Loucy (cell line): ENCODE data around the gene MYOM1.

Experiments used
- H2AFZ ChIP-seq: fragments of 200-600 bp; sonication (generic); 2 replicates; pipeline ENCODE4 v1.6.0; 2016; ENCODE audit warnings: antibody characterized with exemption, mild to moderate bottlenecking, low read length, moderate library complexity
- H3F3A ChIP-seq: fragments of 200-600 bp; 2 replicates; pipeline ENCODE4 v1.6.0; 2016; ENCODE audit warnings: antibody characterized with exemption, low read depth, mild to moderate bottlenecking
- H3K27me3 ChIP-seq: fragments of 200-600 bp; sonication (generic); 2 replicates; pipeline ENCODE4 v1.6.1; 2014; ENCODE audit warnings: low read length, mild to moderate bottlenecking; ENCODE audit not compliant: insufficient read depth, poor library complexity, severe bottlenecking
- H3K36me3 ChIP-seq: fragments of 200-600 bp; sonication (generic); 2 replicates; pipeline ENCODE4 v1.6.1; 2016; ENCODE audit warnings: low read length; ENCODE audit not compliant: insufficient read depth
- H3K4me1 ChIP-seq: fragments of 200-600 bp; sonication (generic); 2 replicates; pipeline ENCODE4 v1.5.1; 2014; ENCODE audit warnings: low read length, mild to moderate bottlenecking; ENCODE audit not compliant: insufficient read depth, poor library complexity, severe bottlenecking
- H3K4me2 ChIP-seq: fragments of 200-600 bp; sonication (generic); 2 replicates; pipeline ENCODE4 v1.6.0; 2014; ENCODE audit warnings: antibody characterized with exemption, low read length, low read depth, mild to moderate bottlenecking; ENCODE audit not compliant: poor library complexity, severe bottlenecking
- H3K4me3 ChIP-seq: fragments of 200-600 bp; sonication (generic); 2 replicates; pipeline ENCODE4 v1.5.1; 2014; ENCODE audit warnings: low read length, mild to moderate bottlenecking, mixed read lengths; ENCODE audit not compliant: poor library complexity, severe bottlenecking
- H3K79me2 ChIP-seq: fragments of 200-600 bp; sonication (generic); 2 replicates; pipeline ENCODE4 v1.6.1; 2014; ENCODE audit warnings: low read length; ENCODE audit not compliant: insufficient read depth
- H3K9ac ChIP-seq: fragments of 200-600 bp; sonication (generic); 2 replicates; pipeline ENCODE4 v1.6.0; 2014; ENCODE audit warnings: mild to moderate bottlenecking, low read depth, low read length, moderate library complexity; ENCODE audit not compliant: poor library complexity, severe bottlenecking
- H3K9me2 ChIP-seq: fragments of 200-600 bp; sonication (generic); replicated peaks from 2 replicates; pipeline ENCODE4 v1.6.1; 2016; ENCODE audit warnings: low read depth, low read length, mixed read lengths
- H3K9me3 ChIP-seq: fragments of 200-600 bp; sonication (generic); 2 replicates; pipeline ENCODE4 v1.6.1; 2014; ENCODE audit warnings: mild to moderate bottlenecking, antibody characterized with exemption, low read length, low read depth; ENCODE audit not compliant: insufficient read depth
- H4K20me1 ChIP-seq: fragments of 200-600 bp; sonication (generic); 2 replicates; pipeline ENCODE4 v1.6.0; 2014; ENCODE audit warnings: antibody characterized with exemption, low read length, mild to moderate bottlenecking; ENCODE audit not compliant: insufficient read depth, poor library complexity, severe bottlenecking
- EZH2phosphoT487 ChIP-seq: fragments of 200-600 bp; IDR thresholded peaks from 2 replicates; pipeline ENCODE4 v1.6.1; 2018; ENCODE audit warnings: antibody characterized with exemption, mild to moderate bottlenecking, moderate library complexity, borderline replicate concordance
- TF ChIP-seq, protein P1 (sequence below): fragments of 200-600 bp; sonication (generic); conservative IDR thresholded peaks from 2 replicates; pipeline ENCODE4 v1.5.1; 2014; ENCODE audit warnings: mild to moderate bottlenecking, antibody characterized with exemption, low read length

MYOM1 gene

DNA sequence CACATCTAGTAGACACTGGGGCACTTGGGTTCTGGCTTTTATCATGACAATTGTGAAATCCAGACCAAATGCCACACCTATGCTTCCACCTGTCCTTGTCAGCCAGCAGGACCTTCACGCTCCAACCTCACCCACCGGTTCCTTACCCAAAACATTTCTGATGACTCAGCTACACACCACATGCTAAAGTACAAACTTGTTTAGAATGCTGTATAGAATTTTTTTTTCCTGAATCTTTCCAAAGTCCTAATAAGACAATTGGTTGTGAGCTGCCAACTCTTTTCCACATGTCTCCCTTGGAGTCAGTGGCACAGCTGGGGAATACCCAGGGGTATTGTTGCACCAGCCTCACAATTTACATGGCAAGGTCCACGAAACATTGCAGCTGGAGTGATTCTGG is 131.3 kb downstream of the MYOM1 start:
- H3K79me2 ChIP-seq, result no peaks in the 10 kb centered on the region
- H2AFZ ChIP-seq, result no peak overlapping the region
- H3K4me2 ChIP-seq, result no peak overlapping the region
- H3K9me2 ChIP-seq, result no peaks in the 10 kb centered on the region
- TF ChIP-seq, protein P1, sequence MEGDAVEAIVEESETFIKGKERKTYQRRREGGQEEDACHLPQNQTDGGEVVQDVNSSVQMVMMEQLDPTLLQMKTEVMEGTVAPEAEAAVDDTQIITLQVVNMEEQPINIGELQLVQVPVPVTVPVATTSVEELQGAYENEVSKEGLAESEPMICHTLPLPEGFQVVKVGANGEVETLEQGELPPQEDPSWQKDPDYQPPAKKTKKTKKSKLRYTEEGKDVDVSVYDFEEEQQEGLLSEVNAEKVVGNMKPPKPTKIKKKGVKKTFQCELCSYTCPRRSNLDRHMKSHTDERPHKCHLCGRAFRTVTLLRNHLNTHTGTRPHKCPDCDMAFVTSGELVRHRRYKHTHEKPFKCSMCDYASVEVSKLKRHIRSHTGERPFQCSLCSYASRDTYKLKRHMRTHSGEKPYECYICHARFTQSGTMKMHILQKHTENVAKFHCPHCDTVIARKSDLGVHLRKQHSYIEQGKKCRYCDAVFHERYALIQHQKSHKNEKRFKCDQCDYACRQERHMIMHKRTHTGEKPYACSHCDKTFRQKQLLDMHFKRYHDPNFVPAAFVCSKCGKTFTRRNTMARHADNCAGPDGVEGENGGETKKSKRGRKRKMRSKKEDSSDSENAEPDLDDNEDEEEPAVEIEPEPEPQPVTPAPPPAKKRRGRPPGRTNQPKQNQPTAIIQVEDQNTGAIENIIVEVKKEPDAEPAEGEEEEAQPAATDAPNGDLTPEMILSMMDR, result no peak
- no peak for TF ChIP-seq EZH2phosphoT487
- H3K27me3 ChIP-seq, result no peaks in the 10 kb centered on the region
- no peaks in the 10 kb centered on the region for H4K20me1 ChIP-seq
- no peaks in the 10 kb centered on the region for H3K36me3 ChIP-seq
- no peaks in the 10 kb centered on the region for H3K9me3 ChIP-seq
- H3K4me1 ChIP-seq, result peaks cover 4% of the 10 kb centered on the region
- no peaks in the 10 kb centered on the region for H3F3A ChIP-seq
- H3K9ac ChIP-seq, result no peak overlapping the region
- no peak overlapping the region for H3K4me3 ChIP-seq

DNA sequence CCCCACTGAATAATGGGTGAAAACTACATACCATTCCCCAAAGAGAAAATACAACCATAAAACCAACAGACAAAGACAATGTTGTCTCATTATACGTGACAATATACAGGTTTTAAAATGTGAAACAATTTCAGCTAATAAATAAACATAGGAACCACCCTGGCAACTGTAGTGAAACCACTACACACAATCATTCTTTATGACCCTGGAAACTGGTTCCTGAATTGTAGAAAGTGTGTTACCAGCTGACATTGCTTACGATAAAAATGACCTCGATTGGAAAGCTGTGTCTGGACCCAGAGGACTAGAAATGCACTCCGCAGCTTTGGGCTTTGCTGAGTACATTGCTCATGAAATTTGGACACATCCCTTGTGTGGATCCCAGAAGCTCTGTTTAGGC is 132.9 kb downstream of the MYOM1 start:
- no peak for TF ChIP-seq EZH2phosphoT487
- TF ChIP-seq, protein P1, result no peak
- no peak overlapping the region for H3K4me2 ChIP-seq

DNA sequence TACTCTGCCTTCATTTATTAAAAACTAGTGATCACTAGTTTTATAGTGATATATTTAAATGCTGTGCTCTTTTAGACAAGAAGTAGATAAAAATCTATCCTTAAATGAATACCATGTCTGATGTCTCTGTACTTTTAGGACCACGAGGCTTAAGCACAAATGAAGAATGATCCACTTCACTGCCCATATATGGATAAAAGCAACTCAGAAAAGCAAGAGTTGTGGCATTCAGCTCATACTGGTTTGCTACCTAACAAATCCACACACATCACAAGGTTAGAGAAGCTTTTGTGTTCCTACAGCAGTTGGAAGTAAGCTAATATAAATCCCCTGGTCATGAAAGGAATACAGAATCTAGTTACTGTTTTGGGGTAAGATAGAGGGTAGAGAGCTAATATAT is 134.2 kb downstream of the MYOM1 start:
- Histone ChIP-seq H3K4me1 (peaks cover 10% of the 10 kb centered on the region), H3K79me2 (no peaks in the 10 kb centered on the region)
- no peak for TF ChIP-seq EZH2phosphoT487
- TF ChIP-seq, protein P1, result no peak

More for the DNA sequence above, 132.9 kb downstream of the MYOM1 start:
- no peaks in the 10 kb centered on the region for H3K9me3 ChIP-seq
- H3K79me2 ChIP-seq, result no peaks in the 10 kb centered on the region
- no peak overlapping the region for H3K4me3 ChIP-seq
- H4K20me1 ChIP-seq, result no peaks in the 10 kb centered on the region
- peaks cover 4% of the 10 kb centered on the region for H3K4me1 ChIP-seq
- no peaks in the 10 kb centered on the region for H3K9me2 ChIP-seq
- H3F3A ChIP-seq, result no peaks in the 10 kb centered on the region
- H3K9ac ChIP-seq, result no peak overlapping the region
- H2AFZ ChIP-seq, result no peak overlapping the region
- no peaks in the 10 kb centered on the region for H3K27me3 ChIP-seq
- H3K36me3 ChIP-seq, result no peaks in the 10 kb centered on the region

More for the DNA sequence above, 134.2 kb downstream of the MYOM1 start:
- Histone ChIP-seq H3K27me3 (no peaks in the 10 kb centered on the region), H3K9me2 (no peaks in the 10 kb centered on the region), H4K20me1 (no peaks in the 10 kb centered on the region), H3K9me3 (no peaks in the 10 kb centered on the region), H3K4me3 (no peak overlapping the region), H3F3A (no peaks in the 10 kb centered on the region), H3K4me2 (no peak overlapping the region), H3K36me3 (no peaks in the 10 kb centered on the region), H2AFZ (no peak overlapping the region), H3K9ac (no peak overlapping the region)
